Neural progenitor cell (in vitro differentiated cells): ENCODE data around the gene ABCC8. TPM values are rescaled to one million over a fixed set of nuclear protein-coding genes. Genes with fewer than 3 reads are reported as not detected.

Experiments used
- DNase-seq: peaks from one replicate; pipeline ENCODE4 v3.0.0-alpha.2; 2016; ENCODE audit warnings: low spot score
- H2AFZ ChIP-seq: fragments of 200-600 bp; sonication (generic); replicated peaks from 2 replicates; pipeline ENCODE4 v1.6.1; 2016; ENCODE audit warnings: antibody characterized with exemption
- H3F3A ChIP-seq: fragments of 200-600 bp; sonication (generic); 2 replicates; pipeline ENCODE4 v1.6.1; 2016; ENCODE audit warnings: antibody characterized with exemption, low read depth
- H3K27ac ChIP-seq: fragments of 200-600 bp; sonication (generic); 2 replicates; pipeline ENCODE4 v1.5.1; 2016; ENCODE audit warnings: mild to moderate bottlenecking
- H3K27me3 ChIP-seq: fragments of 200-600 bp; sonication (generic); 2 replicates; pipeline ENCODE4 v1.6.1; 2016; ENCODE audit warnings: mild to moderate bottlenecking, moderate library complexity
- H3K36me3 ChIP-seq: fragments of 200-600 bp; sonication (generic); 2 replicates; pipeline ENCODE4 v1.5.1; 2016
- H3K4me1 ChIP-seq: fragments of 200-600 bp; sonication (generic); 2 replicates; pipeline ENCODE4 v1.6.1; 2016; ENCODE audit warnings: mixed run types
- H3K4me2 ChIP-seq: fragments of 200-600 bp; sonication (generic); 2 replicates; pipeline ENCODE4 v1.6.1; 2016
- H3K4me3 ChIP-seq: fragments of 200-600 bp; sonication (generic); 2 replicates; pipeline ENCODE4 v1.5.1; 2016
- H3K79me2 ChIP-seq: fragments of 200-600 bp; sonication (generic); 2 replicates; pipeline ENCODE4 v1.6.1; 2016; ENCODE audit warnings: low read depth
- H3K9ac ChIP-seq: fragments of 200-600 bp; sonication (generic); 2 replicates; pipeline ENCODE4 v1.6.1; 2016
- H3K9me3 ChIP-seq: fragments of 200-600 bp; sonication (generic); 2 replicates; pipeline ENCODE4 v1.5.1; 2016; ENCODE audit warnings: low read depth
- H4K20me1 ChIP-seq: fragments of 200-600 bp; sonication (generic); 2 replicates; pipeline ENCODE4 v1.6.1; 2016; ENCODE audit warnings: low read depth
- H3K27ac Mint-ChIP-seq: 3 replicates; pipeline ENCODE4 v1.8.0; 2021; ENCODE audit warnings: mixed read lengths
- H3K27me3 Mint-ChIP-seq: 2 replicates; pipeline ENCODE4 v1.8.0; 2022; ENCODE audit warnings: low read depth, mild to moderate bottlenecking, inconsistent platforms, moderate library complexity, mixed read lengths; ENCODE audit not compliant: insufficient read depth
- H3K36me3 Mint-ChIP-seq: 3 replicates; pipeline ENCODE4 v1.8.0; 2021; ENCODE audit warnings: mixed read lengths
- H3K4me1 Mint-ChIP-seq: 3 replicates; pipeline ENCODE4 v1.8.0; 2021; ENCODE audit warnings: mixed read lengths
- H3K4me3 Mint-ChIP-seq: 3 replicates; pipeline ENCODE4 v1.8.0; 2021; ENCODE audit warnings: mild to moderate bottlenecking, moderate library complexity, mixed read lengths
- H3K9me3 Mint-ChIP-seq: 3 replicates; pipeline ENCODE4 v1.8.0; 2020; ENCODE audit warnings: mixed read lengths
- CTCF ChIP-seq: fragments of 200-600 bp; sonication (generic); IDR thresholded peaks from 2 replicates; pipeline ENCODE4 v1.5.1; 2017; ENCODE audit warnings: antibody characterized with exemption, mild to moderate bottlenecking
- EZH2 ChIP-seq: fragments of 200-600 bp; sonication (generic); IDR thresholded peaks from 2 replicates; pipeline ENCODE4 v1.6.1; 2017; ENCODE audit warnings: antibody characterized with exemption, mild to moderate bottlenecking, moderate library complexity
- EZH2phosphoT487 ChIP-seq: fragments of 200-600 bp; sonication (generic); IDR thresholded peaks from 2 replicates; pipeline ENCODE4 v1.6.1; 2017; ENCODE audit warnings: antibody characterized with exemption
- total RNA-seq: library from RNA; depleted of rRNA; stranded (reverse); fragments of >200 nt; gene quantifications from 2 replicates; pipeline ENCODE4 v1.2.3, GENCODE V29; 2015; ENCODE audit warnings: low replicate concordance

The ABCC8 gene
- total RNA-seq, 1 donor from 2014 or later, result 0.32 TPM

- Mint-ChIP-seq H3K36me3 (no peaks in the 10 kb centered on the region), H3K9me3 (no peaks in the 10 kb centered on the region), H3K27ac (no peak overlapping the region), H3K4me3 (no peak overlapping the region), H3K27me3 (peaks cover 3% of the 10 kb centered on the region), H3K4me1 (peaks cover 11% of the 10 kb centered on the region)
- Histone ChIP-seq H2AFZ (no peak overlapping the region), H3K27ac (no peak overlapping the region), H4K20me1 (no peaks in the 10 kb centered on the region), H3K9ac (no peak overlapping the region), H3K4me1 (no peaks in the 10 kb centered on the region), H3K4me3 (no peak overlapping the region), H3K9me3 (no peaks in the 10 kb centered on the region), H3K4me2 (no peak overlapping the region), H3K27me3 (no peaks in the 10 kb centered on the region), H3K79me2 (no peaks in the 10 kb centered on the region), H3F3A (no peaks in the 10 kb centered on the region), H3K36me3 (no peaks in the 10 kb centered on the region)
- TF ChIP-seq EZH2 (no peak), EZH2phosphoT487 (no peak)
- no peak for DNase-seq
Observed at GRCh38 chr11:17510507-17511206, 34.0 kb upstream of the ABCC8 start.

DNA sequence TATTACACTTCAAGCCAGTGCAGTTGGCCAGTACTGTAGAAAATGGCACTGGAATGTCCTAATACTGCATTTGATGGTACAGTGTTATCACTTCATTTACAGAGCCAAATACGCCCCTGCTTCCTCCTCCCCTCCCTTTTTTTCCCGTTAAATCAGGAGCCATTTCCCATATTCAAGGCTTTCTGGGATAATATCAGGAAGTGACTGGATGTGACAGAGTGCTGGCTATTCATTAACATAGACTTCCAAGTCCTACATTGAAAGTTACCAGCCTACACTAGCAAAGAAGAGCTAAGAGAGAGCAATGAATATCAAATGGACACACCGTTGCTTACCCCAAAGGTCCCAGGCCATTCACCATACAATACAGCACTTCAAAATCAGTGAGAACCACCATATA lies 32.1 kb upstream of the ABCC8 start:
- no peak overlapping the region for H2AFZ ChIP-seq
- Mint-ChIP-seq H3K36me3 (no peaks in the 10 kb centered on the region), H3K4me3 (no peak overlapping the region), H3K27me3 (peaks cover 3% of the 10 kb centered on the region), H3K9me3 (no peaks in the 10 kb centered on the region), H3K4me1 (peaks cover 14% of the 10 kb centered on the region), H3K27ac (no peak overlapping the region)
- DNase-seq, result no peak
- no peaks in the 10 kb centered on the region for H3F3A ChIP-seq
- H3K27me3 ChIP-seq, result no peaks in the 10 kb centered on the region
- H3K4me3 ChIP-seq, result no peak overlapping the region
- no peaks in the 10 kb centered on the region for H3K36me3 ChIP-seq
- no peaks in the 10 kb centered on the region for H4K20me1 ChIP-seq
- no peak overlapping the region for H3K27ac ChIP-seq
- H3K79me2 ChIP-seq, result no peaks in the 10 kb centered on the region
- H3K9ac ChIP-seq, result no peak overlapping the region
- H3K4me1 ChIP-seq, result no peaks in the 10 kb centered on the region
- H3K9me3 ChIP-seq, result no peaks in the 10 kb centered on the region
- TF ChIP-seq EZH2phosphoT487 (no peak), CTCF (no peak), EZH2 (no peak)
- H3K4me2 ChIP-seq, result no peak overlapping the region

GRCh38 chr11:17508306-17508705 lies 31.7 kb upstream of the ABCC8 start:
- H3K9me3 ChIP-seq, result no peaks in the 10 kb centered on the region

More at GRCh38 chr11:17508306-17508705, 31.7 kb upstream of the ABCC8 start:
- Mint-ChIP-seq H3K36me3 (no peaks in the 10 kb centered on the region), H3K27ac (no peak overlapping the region), H3K4me3 (no peak overlapping the region), H3K4me1 (peaks cover 14% of the 10 kb centered on the region), H3K9me3 (no peaks in the 10 kb centered on the region), H3K27me3 (peaks cover 3% of the 10 kb centered on the region)
- H3K4me3 ChIP-seq, result no peak overlapping the region
- H3K79me2 ChIP-seq, result no peaks in the 10 kb centered on the region
- no peak overlapping the region for H3K27ac ChIP-seq
- no peaks in the 10 kb centered on the region for H3F3A ChIP-seq
- no peaks in the 10 kb centered on the region for H3K4me1 ChIP-seq
- no peaks in the 10 kb centered on the region for H4K20me1 ChIP-seq
- TF ChIP-seq CTCF, result no peak
- H2AFZ ChIP-seq, result no peak overlapping the region
- H3K9ac ChIP-seq, result no peak overlapping the region
- H3K27me3 ChIP-seq, result no peaks in the 10 kb centered on the region
- H3K4me2 ChIP-seq, result no peak overlapping the region
- no peak for DNase-seq
- H3K36me3 ChIP-seq, result no peaks in the 10 kb centered on the region
